ENCODE measurements around the gene TBX19. TPM values are rescaled to one million over a fixed set of nuclear protein-coding genes. Genes with fewer than 3 reads are reported as not detected.

The TBX19 gene
- total RNA-seq, 4 donors from 2014 or later: 0.50 to 1.5 (median 0.84) TPM

GRCh38 chr1:168295411-168296114 is 14.9 kb downstream of the TBX19 start:
- H3K27me3 ChIP-seq: no peaks in the 10 kb centered on the region
- DNase-seq: no peak
- H3K36me3 ChIP-seq: no peaks in the 10 kb centered on the region
- no peak overlapping the region for H3K27ac ChIP-seq
- 81 to 88% methylated on average over 7 to 8 of the region's 8 CpGs for WGBS, 2 donors
- H3K9me3 ChIP-seq: no peaks in the 10 kb centered on the region
- intact Hi-C loops (cut with DNase I): no loop called here
- no peaks in the 10 kb centered on the region for H3K4me1 ChIP-seq
- no peak overlapping the region for H3K4me3 ChIP-seq
- no peak for TF ChIP-seq POLR2A (IDR thresholded peaks at IDR 0.05)
- no peak for TF ChIP-seq CTCF (IDR thresholded peaks at IDR 0.05)

- no peak overlapping the region for H3K4me3 ChIP-seq
- no peak overlapping the region for H3K27ac ChIP-seq
- TF ChIP-seq POLR2A (IDR thresholded peaks at IDR 0.05) (no peak), CTCF (IDR thresholded peaks at IDR 0.05) (no peak)
- H3K36me3 ChIP-seq: no peaks in the 10 kb centered on the region
- no peak for DNase-seq
- H3K27me3 ChIP-seq: no peaks in the 10 kb centered on the region
- H3K9me3 ChIP-seq: no peaks in the 10 kb centered on the region
- intact Hi-C loops (cut with DNase I): no loop called here
- 76 to 77% methylated on average over 7 of the region's 7 CpGs for WGBS, 2 donors
- H3K4me1 ChIP-seq: peaks cover 0 to 7% (median 0%) of the 10 kb centered on the region in 3 donors
Measured at GRCh38 chr1:168297019-168297730, 16.5 kb downstream of the TBX19 start.

- Histone ChIP-seq H3K4me3 (no peak overlapping the region), H3K27me3 (no peaks in the 10 kb centered on the region), H3K36me3 (no peaks in the 10 kb centered on the region), H3K9me3 (no peaks in the 10 kb centered on the region), H3K27ac (no peak overlapping the region), H3K4me1 (peaks cover 0 to 7% (median 0%) of the 10 kb centered on the region in 3 donors)
- intact Hi-C loops (cut with DNase I): no loop called here
- WGBS, 2 donors: 91 to 97% methylated on average over 3 of the region's 3 CpGs
- no peak for TF ChIP-seq CTCF (IDR thresholded peaks at IDR 0.05)
- TF ChIP-seq POLR2A (IDR thresholded peaks at IDR 0.05): no peak
- DNase-seq: no peak
Measured at GRCh38 chr1:168298446-168298845, 17.8 kb downstream of the TBX19 start.

- H3K9me3 ChIP-seq: no peaks in the 10 kb centered on the region
- TF ChIP-seq POLR2A (IDR thresholded peaks at IDR 0.05) (no peak), CTCF (IDR thresholded peaks at IDR 0.05) (no peak)
- no peaks in the 10 kb centered on the region for H3K36me3 ChIP-seq
- H3K4me3 ChIP-seq: no peak overlapping the region
- no peaks in the 10 kb centered on the region for H3K27me3 ChIP-seq
- intact Hi-C loops (cut with DNase I): no loop called here
- no peak for DNase-seq
- H3K27ac ChIP-seq: no peak overlapping the region
- peaks cover 0 to 7% (median 0%) of the 10 kb centered on the region in 3 donors for H3K4me1 ChIP-seq
- WGBS, 2 donors: 92 to 100% methylated on average over 2 of the region's 2 CpGs
Measured at GRCh38 chr1:168300626-168301025, 19.9 kb downstream of the TBX19 start.

- intact Hi-C loops (cut with DNase I): no loop called here
- TF ChIP-seq POLR2A (IDR thresholded peaks at IDR 0.05): no peak
- TF ChIP-seq CTCF (IDR thresholded peaks at IDR 0.05): no peak
Measured at GRCh38 chr1:168301664-168302320, 21.1 kb downstream of the TBX19 start.

More at GRCh38 chr1:168301664-168302320, 21.1 kb downstream of the TBX19 start:
- peaks cover 0 to 7% (median 0%) of the 10 kb centered on the region in 3 donors for H3K4me1 ChIP-seq
- H3K27ac ChIP-seq: no peak overlapping the region
- H3K36me3 ChIP-seq: no peaks in the 10 kb centered on the region
- 44 to 71% methylated on average over 3 of the region's 3 CpGs for WGBS, 2 donors
- H3K9me3 ChIP-seq: no peaks in the 10 kb centered on the region
- no peak for DNase-seq
- H3K27me3 ChIP-seq: no peaks in the 10 kb centered on the region
- no peak overlapping the region for H3K4me3 ChIP-seq
